ENCODE measurements around the gene SLC12A7. TPM values are rescaled to one million over a fixed set of nuclear protein-coding genes. Genes with fewer than 3 reads are reported as not detected.

SLC12A7 gene
- total RNA-seq, 1 experiment from 2014 or later: 207 TPM

DNA sequence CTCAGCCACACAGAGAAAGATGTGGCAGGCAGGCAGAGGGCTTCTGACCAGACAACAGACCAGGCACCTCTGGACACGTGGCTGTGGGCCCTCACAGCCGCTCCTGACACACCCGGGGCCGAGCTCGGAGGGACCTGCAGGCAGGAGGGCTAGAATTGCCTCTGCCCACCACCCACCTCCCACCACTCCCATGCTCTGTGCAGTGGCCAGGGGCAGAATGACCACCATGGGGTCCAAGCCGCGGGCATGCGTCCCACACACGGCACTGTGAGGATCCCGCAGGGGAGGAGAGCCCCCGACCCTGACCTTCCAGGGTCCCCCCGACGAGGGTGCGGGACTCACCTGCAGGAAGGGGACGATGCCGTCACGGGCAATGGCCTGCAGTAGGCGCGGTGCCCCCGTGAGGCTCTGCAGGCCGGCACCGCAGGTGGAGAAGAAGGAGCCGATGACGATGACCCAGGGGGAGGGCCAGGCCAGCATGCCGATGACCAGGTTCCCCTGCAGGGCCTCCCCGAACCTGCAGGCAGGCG is 34.3 kb downstream of the SLC12A7 start:
- no peak overlapping the region for H3K4me2 ChIP-seq
- POLR2A ChIA-PET (ENCODE audit: unreplicated experiment): no interaction called here
- H2AFZ ChIP-seq: no peak overlapping the region
- no peak for TF ChIP-seq EZH2 (IDR thresholded peaks at IDR 0.05; ENCODE audit: low read depth)
- TF ChIP-seq, protein P1, sequence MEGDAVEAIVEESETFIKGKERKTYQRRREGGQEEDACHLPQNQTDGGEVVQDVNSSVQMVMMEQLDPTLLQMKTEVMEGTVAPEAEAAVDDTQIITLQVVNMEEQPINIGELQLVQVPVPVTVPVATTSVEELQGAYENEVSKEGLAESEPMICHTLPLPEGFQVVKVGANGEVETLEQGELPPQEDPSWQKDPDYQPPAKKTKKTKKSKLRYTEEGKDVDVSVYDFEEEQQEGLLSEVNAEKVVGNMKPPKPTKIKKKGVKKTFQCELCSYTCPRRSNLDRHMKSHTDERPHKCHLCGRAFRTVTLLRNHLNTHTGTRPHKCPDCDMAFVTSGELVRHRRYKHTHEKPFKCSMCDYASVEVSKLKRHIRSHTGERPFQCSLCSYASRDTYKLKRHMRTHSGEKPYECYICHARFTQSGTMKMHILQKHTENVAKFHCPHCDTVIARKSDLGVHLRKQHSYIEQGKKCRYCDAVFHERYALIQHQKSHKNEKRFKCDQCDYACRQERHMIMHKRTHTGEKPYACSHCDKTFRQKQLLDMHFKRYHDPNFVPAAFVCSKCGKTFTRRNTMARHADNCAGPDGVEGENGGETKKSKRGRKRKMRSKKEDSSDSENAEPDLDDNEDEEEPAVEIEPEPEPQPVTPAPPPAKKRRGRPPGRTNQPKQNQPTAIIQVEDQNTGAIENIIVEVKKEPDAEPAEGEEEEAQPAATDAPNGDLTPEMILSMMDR (conservative IDR thresholded peaks at IDR 0.05): no peak
- H3F3A ChIP-seq (ENCODE audit: insufficient read depth, low read depth): peaks cover 6% of the 10 kb centered on the region; the same call in 1 of the 2 replicates
- H3K9me3 ChIP-seq (ENCODE audit: insufficient read depth, low read depth): no peaks in the 10 kb centered on the region
- intact Hi-C loops (cut with micrococcal nuclease; ENCODE audit: unreplicated experiment): no loop called here
- peaks cover 9% of the 10 kb centered on the region; the same call in 1 of the 2 replicates for H3K36me3 ChIP-seq (ENCODE audit: low read depth)
- no peaks in the 10 kb centered on the region for H3K9me2 ChIP-seq (ENCODE audit: insufficient read depth)
- no peaks in the 10 kb centered on the region for H3K27me3 ChIP-seq (ENCODE audit: insufficient read depth, low read depth)
- H3K27ac ChIP-seq: no peak overlapping the region
- H3K4me1 ChIP-seq (replicated peaks; ENCODE audit: insufficient read depth): no peaks in the 10 kb centered on the region
- no peaks in the 10 kb centered on the region for H3K79me2 ChIP-seq (ENCODE audit: low read depth)
- no peak overlapping the region for H3K4me3 ChIP-seq
- DNase-seq: no peak
- no TSS peak for BruUV-seq (replicated peaks)
- CTCF ChIA-PET: no interaction called here
- peaks cover 16% of the 10 kb centered on the region; the same call in 1 of the 2 replicates for H4K20me1 ChIP-seq (ENCODE audit: insufficient read depth)

DNA sequence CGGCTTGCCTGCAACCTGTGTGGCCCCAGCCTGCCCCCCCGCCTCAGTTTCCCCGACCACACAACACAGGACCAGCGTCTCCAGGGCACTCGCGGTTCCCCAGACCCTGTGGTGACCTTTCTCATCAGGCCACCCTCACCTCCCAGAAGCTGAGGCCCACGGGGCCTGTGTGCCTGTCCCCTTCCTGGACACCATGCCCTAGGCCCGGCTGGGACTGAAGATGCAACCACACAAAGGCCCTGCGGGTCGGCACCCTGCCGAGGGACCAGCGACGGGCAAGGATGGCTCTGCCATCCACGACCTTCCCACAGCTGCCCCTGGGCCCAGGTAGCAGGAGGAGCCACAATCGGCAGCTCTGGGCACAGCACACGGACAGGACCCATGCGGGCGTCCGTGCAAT is 34.8 kb downstream of the SLC12A7 start:
- no peaks in the 10 kb centered on the region for H3K4me1 ChIP-seq (replicated peaks; ENCODE audit: insufficient read depth)
- H3K4me2 ChIP-seq: no peak overlapping the region
- H3K27me3 ChIP-seq (ENCODE audit: insufficient read depth, low read depth): no peaks in the 10 kb centered on the region
- H2AFZ ChIP-seq: no peak overlapping the region
- H3K36me3 ChIP-seq (ENCODE audit: low read depth): peaks cover 9% of the 10 kb centered on the region; the same call in 1 of the 2 replicates
- intact Hi-C loops (cut with micrococcal nuclease; ENCODE audit: unreplicated experiment): no loop called here
- peaks cover 6% of the 10 kb centered on the region; the same call in 1 of the 2 replicates for H3F3A ChIP-seq (ENCODE audit: insufficient read depth, low read depth)
- ChIA-PET CTCF (no interaction called here), POLR2A (ENCODE audit: unreplicated experiment) (no interaction called here)
- H4K20me1 ChIP-seq (ENCODE audit: insufficient read depth): peaks cover 16% of the 10 kb centered on the region; the same call in 1 of the 2 replicates
- H3K27ac ChIP-seq: no peak overlapping the region
- H3K79me2 ChIP-seq (ENCODE audit: low read depth): no peaks in the 10 kb centered on the region
- H3K4me3 ChIP-seq: no peak overlapping the region
- H3K9me2 ChIP-seq (ENCODE audit: insufficient read depth): no peaks in the 10 kb centered on the region
- TF ChIP-seq EZH2 (IDR thresholded peaks at IDR 0.05; ENCODE audit: low read depth): no peak
- TF ChIP-seq, protein P1 (conservative IDR thresholded peaks at IDR 0.05): no peak
- no peaks in the 10 kb centered on the region for H3K9me3 ChIP-seq (ENCODE audit: insufficient read depth, low read depth)
- no peak for DNase-seq
- no TSS peak for BruUV-seq (replicated peaks)

DNA sequence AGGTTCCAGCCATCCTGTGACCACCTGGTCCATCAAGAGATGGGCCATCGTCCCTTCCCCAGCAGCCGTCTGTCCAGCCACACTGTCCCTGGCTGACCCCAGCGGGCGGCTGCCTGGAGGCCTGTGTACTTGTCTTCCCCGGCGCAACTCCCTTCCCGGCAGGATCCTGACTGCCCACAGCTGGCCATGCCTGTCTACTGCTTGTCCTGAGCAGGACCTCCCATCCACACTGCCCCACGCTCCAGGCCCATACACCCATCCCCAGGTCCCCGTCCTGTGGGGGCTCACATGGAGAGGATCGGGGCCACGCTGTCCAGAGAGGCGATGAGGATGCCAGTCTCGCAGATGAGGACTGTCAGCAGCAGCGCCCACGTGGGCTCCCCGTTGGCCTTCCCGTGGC is 35.5 kb downstream of the SLC12A7 start:
- Histone ChIP-seq H3K27ac (no peak overlapping the region), H3F3A (ENCODE audit: insufficient read depth, low read depth) (peaks cover 3% of the 10 kb centered on the region; the same call in 1 of the 2 replicates), H3K4me2 (no peak overlapping the region), H4K20me1 (ENCODE audit: insufficient read depth) (peaks cover 16% of the 10 kb centered on the region; the same call in 1 of the 2 replicates), H3K27me3 (ENCODE audit: insufficient read depth, low read depth) (no peaks in the 10 kb centered on the region), H3K4me3 (no peak overlapping the region), H3K36me3 (ENCODE audit: low read depth) (peaks cover 9% of the 10 kb centered on the region; the same call in 1 of the 2 replicates), H2AFZ (no peak overlapping the region), H3K9me2 (ENCODE audit: insufficient read depth) (no peaks in the 10 kb centered on the region), H3K4me1 (replicated peaks; ENCODE audit: insufficient read depth) (no peaks in the 10 kb centered on the region), H3K9me3 (ENCODE audit: insufficient read depth, low read depth) (no peaks in the 10 kb centered on the region), H3K79me2 (ENCODE audit: low read depth) (no peaks in the 10 kb centered on the region)
- ChIA-PET POLR2A (ENCODE audit: unreplicated experiment) (interaction anchor here (0.6 kb wide), 1 partner anchor 83 kb away, joined by 3 read pairs; no protein-coding TSS in a partner anchor), CTCF (no interaction called here)
- DNase-seq: no peak
- intact Hi-C loops (cut with micrococcal nuclease; ENCODE audit: unreplicated experiment): no loop called here
- BruUV-seq (replicated peaks): no TSS peak
- no peak for TF ChIP-seq EZH2 (IDR thresholded peaks at IDR 0.05; ENCODE audit: low read depth)
- TF ChIP-seq, protein P1 (conservative IDR thresholded peaks at IDR 0.05): no peak

Data from PC-9 (cell line).